Spleen (tissue), 7 donors: ENCODE measurements around the gene BCL3.

Experiments
- POLR2A ChIP-seq, 3 donors: fragments of 450-650 bp; IDR thresholded peaks; one replicate each; pipeline ENCODE4 v1.5.1; 2017; ENCODE audit warnings: antibody characterized with exemption in 3 of 3, mild to moderate bottlenecking in 1 of 3
- POLR2AphosphoS5 ChIP-seq, 3 donors: sonication (generic); formaldehyde crosslinking; IDR thresholded peaks; one replicate each; pipeline ENCODE4 v1.5.1; 2017; ENCODE audit warnings: antibody characterized with exemption in 3 of 3
- TF ChIP-seq, protein P1 (sequence below), 11 experiments: fragments of 200-600 bp in 7 of 11; fragments of 450-650 bp in 4 of 11; sonication (generic) in 4 of 11; IDR thresholded peaks in 8 of 11; conservative IDR thresholded peaks in 3 of 11; 1 replicate in 7 of 11; 2 replicates in 4 of 11; pipeline versions ENCODE4 v1.4.0 to v1.8.0; 2016 to 2021; ENCODE audit warnings: antibody characterized with exemption in 11 of 11, inconsistent platforms in 4 of 11, mild to moderate bottlenecking in 1 of 11
- donor health status: DM: no; HTN: no; CAD: no; lungs with moderate emphysema.
- donor health status: DM: no; HTN: no; CAD: no.
- donor health status: DM: no; HTN: no; CAD: no.

DNA sequence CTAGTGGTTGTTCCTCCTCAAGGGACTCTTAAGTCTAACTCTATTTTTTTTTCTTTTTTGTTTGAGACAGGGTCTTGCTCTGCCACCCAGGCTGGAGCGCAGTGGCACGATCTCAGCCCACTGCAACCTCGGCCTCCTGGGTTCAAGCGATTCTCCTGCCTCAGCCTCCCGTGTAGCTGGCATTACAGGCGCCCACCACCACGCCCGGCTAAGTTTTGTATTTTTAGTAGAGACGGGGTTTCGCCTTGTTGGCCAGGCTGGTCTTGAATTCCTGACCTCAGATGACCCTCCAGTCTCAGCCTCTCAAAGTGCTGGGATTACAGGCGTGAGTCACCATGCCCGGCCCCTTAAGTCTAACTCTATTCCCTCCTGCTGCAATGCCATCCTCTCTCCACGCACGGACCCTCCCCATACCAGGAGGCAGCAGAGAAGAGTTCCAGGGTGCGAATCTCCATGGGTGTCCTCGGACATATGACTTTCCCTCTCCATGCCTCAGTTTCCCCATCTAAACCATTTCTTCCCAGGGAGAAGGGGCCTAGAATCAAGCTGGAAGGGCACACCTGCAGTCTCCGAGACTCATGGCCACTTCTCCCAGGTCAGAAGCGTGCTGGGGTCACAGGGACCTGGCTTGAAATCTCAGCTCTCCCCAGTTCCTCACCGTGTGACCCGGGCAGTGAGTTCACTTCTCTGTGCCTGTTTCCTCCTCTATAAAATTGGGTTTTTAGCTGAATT, 6.0 kb upstream of the BCL3 start:
- TF ChIP-seq, protein P1, sequence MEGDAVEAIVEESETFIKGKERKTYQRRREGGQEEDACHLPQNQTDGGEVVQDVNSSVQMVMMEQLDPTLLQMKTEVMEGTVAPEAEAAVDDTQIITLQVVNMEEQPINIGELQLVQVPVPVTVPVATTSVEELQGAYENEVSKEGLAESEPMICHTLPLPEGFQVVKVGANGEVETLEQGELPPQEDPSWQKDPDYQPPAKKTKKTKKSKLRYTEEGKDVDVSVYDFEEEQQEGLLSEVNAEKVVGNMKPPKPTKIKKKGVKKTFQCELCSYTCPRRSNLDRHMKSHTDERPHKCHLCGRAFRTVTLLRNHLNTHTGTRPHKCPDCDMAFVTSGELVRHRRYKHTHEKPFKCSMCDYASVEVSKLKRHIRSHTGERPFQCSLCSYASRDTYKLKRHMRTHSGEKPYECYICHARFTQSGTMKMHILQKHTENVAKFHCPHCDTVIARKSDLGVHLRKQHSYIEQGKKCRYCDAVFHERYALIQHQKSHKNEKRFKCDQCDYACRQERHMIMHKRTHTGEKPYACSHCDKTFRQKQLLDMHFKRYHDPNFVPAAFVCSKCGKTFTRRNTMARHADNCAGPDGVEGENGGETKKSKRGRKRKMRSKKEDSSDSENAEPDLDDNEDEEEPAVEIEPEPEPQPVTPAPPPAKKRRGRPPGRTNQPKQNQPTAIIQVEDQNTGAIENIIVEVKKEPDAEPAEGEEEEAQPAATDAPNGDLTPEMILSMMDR (IDR thresholded peaks at IDR 0.05 in 8 of 11, conservative IDR thresholded peaks at IDR 0.05 in 3 of 11): no peak
- no peak for TF ChIP-seq POLR2A (IDR thresholded peaks at IDR 0.05)
- TF ChIP-seq POLR2AphosphoS5 (IDR thresholded peaks at IDR 0.05): no peak
